NCI-H146 treated with DMSO at 0.1 percent for 48 hours (cell line): Measurements from ENCODE around the gene DND1.
"Not testable (repeated sequence)": the region's sequence is repeated elsewhere in the genome, so short reads cannot be mapped to it uniquely, and the experiment has no call there.

Experiments
- DNase-seq: peaks from one replicate; lab custom pipeline; 2025; ENCODE audit not compliant: unreplicated experiment; lab: John Stamatoyannopoulos, UW

DND1 gene

DNA sequence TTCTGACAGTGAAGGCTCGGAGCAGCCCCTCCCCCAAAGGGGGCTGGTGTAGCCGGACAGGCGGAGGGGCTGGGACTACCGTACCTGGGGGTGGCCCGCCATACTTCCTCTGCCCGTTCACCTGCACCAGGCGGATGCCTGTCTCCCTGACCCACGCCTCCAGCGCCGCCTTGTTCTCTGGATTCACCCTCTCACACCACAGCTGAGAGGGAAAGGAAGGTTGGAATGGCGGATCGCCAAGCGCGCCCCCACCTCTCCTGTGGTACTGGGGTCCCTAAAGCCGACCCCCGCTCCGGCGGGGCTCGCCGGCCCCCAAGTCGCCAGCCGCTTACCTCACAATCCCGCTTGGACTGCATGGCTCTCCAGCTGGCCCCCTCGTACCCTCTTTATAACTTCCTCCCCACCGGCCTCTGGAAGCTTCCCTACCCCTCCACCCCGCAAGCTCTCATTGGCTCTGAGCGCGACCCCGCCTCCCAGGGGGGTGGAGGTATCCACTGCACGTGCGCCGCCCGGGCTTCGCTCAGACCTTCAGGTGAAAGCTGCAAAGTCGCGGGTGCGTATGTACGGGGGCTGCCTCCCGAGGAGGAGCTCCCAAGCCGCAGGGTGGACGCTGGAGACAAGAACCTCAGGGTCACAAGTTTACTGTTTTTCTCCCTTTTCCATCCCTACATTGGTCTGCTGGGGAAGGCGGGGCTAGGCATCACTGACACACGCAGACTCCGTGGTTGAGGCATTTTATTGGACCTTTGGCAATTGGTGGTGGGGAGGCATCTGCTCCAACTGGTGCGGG, at the start of gene DND1:
Gene DND1, minus strand, starts transcription at position 390 of the 790 bp plus-strand sequence. Its CDS starts 34 bp downstream, at position 356.
- no peak for DNase-seq

DNA sequence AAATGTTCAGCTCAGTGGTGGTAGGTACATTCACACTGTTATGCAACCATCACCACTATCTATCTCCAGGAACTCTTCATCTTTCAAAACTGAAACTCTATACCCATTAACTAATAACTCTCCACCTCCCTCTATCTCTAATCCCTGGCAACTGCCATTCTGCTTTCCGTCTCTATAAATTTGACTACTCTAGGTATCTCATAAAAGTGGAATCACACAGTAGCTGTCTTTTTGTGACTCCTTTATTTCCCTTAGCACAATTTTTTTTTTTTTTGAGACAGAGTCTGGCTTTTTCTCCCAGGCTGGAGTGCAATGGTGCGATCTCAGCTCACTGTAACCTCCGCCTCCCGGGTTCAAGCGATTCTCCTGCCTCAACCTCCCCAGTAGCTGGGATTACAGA, 48.0 kb upstream of the DND1 start:
- not testable (repeated sequence) for DNase-seq

- not testable (repeated sequence) for DNase-seq
Measured at GRCh38 chr5:140720738-140721137, 47.4 kb upstream of the DND1 start.

GRCh38 chr5:140718266-140718592, 44.9 kb upstream of the DND1 start:
- no peak for DNase-seq

DNA sequence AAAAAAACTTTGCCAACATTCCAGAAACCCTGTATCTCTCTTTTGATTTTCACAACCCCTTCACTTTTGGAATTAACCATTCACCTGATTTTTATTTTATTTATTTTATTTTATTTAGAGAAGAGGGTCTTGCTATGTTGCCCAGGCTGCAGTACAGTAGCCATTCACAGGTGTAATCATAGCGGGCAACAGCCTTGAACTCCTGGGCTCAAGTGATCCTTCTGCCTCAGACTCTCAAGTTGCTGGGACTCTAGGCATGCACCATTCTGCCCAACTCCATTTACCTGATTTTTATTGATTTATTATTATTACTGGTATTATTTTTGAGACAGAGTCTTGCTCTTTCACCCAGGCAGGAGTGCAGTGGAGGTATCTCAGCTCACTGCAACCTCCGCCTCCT, 42.9 kb upstream of the DND1 start:
- not testable (repeated sequence) for DNase-seq

- no peak for DNase-seq
Measured at GRCh38 chr5:140713562-140714094, 40.3 kb upstream of the DND1 start.

DNA sequence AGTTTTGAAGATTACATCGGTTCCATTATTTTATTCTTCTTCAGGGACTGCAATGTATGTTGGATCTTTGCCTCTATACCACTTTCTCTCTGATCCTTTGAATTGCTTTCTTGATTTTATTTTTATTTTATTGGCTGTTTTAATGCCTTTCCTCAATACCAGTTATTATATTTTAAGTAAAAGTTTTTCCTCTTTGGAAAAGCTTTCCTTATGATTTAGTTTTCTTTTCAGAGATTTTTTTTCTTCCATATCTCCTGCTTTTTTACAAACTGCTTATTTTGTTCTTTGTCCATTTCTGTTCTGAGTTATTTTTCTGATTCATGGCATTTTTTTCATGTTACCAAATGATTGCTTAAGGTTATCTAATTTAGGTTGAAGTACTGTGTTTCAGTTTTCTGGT, 38.4 kb upstream of the DND1 start:
- no peak for DNase-seq

- DNase-seq: peak; percentile 87
Measured at GRCh38 chr5:140710899-140711552, 37.6 kb upstream of the DND1 start.

- not testable (repeated sequence) for DNase-seq
Measured at GRCh38 chr5:140708787-140709186, 35.4 kb upstream of the DND1 start.

DNA sequence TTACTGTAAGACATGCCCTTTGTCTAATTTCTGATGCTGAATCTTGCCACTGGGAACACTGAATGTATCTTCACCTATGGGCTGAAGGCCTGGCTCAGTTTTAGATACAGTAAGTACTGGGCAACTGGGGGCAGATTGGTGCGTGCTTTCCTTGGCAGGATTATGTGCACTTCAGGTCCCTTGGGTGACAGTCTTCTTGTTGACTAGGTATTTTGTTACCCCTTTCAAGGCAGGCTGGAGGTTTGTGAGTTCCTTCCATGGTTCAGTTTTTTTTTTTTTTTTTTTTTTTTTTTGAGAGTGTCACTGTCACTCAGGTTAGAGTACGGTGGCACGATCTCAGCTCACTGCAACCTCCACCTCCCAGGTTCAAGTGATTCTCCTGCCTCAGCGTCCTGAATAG, 34.4 kb upstream of the DND1 start:
- no peak for DNase-seq

DNA sequence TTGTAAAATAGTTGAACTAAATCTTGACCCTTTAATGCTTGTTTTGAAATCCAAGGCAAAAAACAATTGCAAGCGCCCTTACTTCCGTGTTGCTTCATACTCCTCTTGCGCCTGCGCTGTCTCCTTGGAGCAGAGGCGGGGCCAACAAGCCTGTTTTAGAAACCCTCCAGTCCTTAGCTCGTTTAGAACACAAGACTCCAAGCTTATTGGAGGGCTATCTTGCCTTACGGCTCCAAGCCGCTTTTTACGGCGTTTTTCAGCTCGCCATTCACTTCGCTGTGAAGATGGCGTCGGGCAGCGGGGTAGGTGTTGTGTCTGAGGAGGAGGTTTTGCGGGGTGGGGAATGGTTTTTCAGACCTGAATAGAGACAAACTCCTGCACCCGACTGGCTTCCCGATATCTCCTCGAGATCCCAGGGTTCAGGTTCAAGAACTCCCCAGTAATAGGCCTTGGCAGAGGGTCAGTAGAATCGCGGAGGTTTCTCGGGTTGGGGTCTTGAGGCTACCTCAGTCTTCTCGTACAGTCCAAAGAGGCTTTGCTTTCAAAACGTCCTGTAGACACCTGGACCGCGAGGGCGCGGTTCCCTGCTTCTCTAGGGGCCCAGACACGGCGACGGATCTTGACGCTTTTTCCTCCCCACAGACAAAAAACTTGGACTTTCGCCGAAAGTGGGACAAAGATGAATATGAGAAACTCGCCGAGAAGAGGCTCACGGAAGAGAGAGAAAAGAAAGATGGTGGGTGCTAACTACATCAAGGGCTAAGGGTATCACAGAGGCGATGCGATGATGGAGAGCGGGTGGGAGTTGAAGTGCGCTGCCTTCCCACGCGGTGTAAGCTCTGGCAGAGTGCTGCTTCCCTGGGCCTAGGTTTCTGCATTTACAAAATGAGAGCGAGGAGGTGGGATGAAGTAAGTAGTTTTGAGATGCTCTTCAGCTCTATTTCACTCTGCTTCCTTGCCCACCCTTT, 27.1 kb upstream of the DND1 start, which contains the start of gene ZMAT2:
Gene ZMAT2, plus strand, starts transcription at position 271 of the 968 bp plus-strand sequence. Its CDS starts 14 bp downstream, at position 285.
- peak; percentile 83 for DNase-seq

DNA sequence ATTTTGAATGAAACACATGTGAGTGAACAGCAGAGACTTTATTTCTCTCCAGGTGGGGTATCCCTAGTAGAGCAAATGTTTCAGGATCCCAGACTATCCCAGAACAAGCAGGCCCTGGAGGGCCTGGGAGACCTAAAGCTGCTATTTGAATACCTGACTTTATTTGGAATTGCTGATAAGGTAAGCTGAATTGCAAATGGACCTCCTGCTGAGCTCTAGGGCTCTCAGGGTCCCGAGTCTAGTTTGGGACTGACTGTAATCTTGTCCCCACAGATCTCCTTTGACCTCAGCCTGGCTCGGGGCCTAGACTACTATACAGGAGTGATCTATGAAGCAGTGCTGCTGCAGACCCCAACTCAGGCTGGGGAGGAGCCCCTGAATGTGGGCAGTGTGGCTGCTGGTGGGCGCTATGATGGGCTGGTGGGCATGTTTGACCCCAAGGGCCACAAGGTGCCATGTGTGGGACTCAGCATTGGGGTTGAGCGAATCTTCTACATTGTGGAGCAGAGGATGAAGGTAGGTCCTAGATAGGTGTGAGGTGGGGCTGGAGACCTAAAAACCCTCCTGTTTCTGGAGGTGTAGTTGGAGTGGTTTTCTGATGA, 23.6 kb upstream of the DND1 start:
- no peak for DNase-seq

GRCh38 chr5:140694276-140694675, 20.9 kb upstream of the DND1 start:
- DNase-seq: no peak

- peak; percentile 72 for DNase-seq
Measured at GRCh38 chr5:140690941-140691924, 17.9 kb upstream of the DND1 start, which contains the start of the genes HARS1 and HARS2. Gene HARS1 (minus strand): TSS chr5:140691370. CDS start chr5:140691304, 66 bp downstream. Gene HARS2 (plus strand): TSS chr5:140691455. CDS start chr5:140691649, 194 bp downstream.

GRCh38 chr5:140690376-140690932, 17.1 kb upstream of the DND1 start:
- DNase-seq: no peak

- no peak for DNase-seq
Measured at GRCh38 chr5:140678993-140679392, 5.6 kb upstream of the DND1 start.

- no peak for DNase-seq
Measured at GRCh38 chr5:140677947-140678346, 4.6 kb upstream of the DND1 start.

- no peak for DNase-seq
Measured at GRCh38 chr5:140674629-140675028, 1.3 kb upstream of the DND1 start.

GRCh38 chr5:140674211-140674610, 835 bp upstream of the DND1 start:
- DNase-seq: no peak
